Effector CD8-positive, alpha-beta T cell (primary cell): ENCODE measurements around the gene GRAMD4.
A peak's percentile ranks its signal among the peaks of the same experiment; 100 is the strongest.

Experiments used
- DNase-seq: peaks from one replicate; lab custom pipeline; 2025; lab: John Stamatoyannopoulos, UW

The GRAMD4 gene

DNA sequence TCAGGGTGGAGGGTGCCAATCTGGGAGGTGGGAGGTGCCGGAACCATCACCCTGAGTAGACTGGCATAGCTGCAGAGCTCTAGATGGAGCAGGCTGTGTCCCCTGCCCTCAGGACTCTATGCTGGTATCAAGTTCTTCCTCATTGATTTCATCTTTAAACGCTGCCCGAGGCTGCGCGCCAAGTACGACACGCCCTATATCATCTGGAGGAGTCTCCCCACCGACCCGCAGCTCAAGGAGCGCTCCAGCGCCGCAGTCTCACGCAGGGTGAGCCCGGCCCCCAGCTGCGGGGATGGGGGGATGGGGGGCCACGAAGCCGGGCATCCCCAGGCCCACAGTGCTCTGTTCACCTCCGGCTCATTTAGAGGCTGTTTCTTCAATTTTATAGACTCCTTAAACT lies 52.5 kb downstream of the GRAMD4 start:
- DNase-seq = no peak

DNA sequence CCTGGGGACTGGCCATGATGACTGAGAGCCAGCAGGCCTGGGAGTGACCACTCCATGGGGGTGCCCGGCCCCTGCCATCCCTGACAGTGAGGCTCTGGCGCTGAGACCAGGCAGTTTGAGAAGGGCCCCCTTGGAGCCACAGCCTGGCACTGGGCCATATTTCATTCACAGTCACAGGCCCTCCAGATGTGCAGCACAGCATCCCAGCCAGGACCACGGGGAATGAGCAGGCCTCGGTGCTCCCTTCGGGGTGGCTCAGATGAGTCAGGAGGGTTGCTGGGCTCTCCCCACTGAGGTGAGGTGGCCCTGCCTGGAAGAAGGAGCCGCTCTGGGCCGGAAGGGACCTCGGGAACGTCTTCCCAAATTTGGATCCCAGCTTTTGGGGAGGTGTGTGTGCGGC lies 53.0 kb downstream of the GRAMD4 start:
- DNase-seq = no peak

DNA sequence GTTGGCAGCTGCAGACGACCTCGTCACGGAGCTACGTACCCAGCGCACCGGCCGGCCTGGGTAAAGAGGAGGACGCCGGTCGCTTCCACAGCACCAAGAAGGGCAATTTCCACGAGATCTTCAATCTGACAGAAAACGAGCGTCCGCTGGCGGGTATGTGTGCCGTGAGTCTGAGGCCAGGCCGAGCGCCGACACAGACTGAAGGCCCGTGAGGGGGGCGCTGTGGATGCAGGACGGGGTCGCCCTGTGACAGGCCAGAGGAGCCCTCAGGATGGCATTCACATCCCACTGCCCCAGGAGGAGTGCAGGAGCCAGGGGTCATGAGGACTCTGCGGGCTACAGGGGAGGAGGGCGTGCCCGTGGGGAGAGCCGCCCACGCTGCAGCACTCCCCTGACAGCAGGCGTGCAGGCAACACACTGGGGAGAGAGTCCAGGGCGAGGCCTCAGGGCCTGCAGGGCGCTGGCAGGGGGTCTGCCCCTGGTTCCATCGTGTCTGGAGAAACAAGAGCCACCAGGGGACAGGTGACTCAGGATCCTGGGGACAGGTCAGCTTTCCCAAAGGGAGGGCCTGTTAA lies 53.6 kb downstream of the GRAMD4 start:
- DNase-seq = no peak

GRCh38 chr22:46674367-46674781 lies 54.2 kb downstream of the GRAMD4 start:
- peak; percentile 58 for DNase-seq

DNA sequence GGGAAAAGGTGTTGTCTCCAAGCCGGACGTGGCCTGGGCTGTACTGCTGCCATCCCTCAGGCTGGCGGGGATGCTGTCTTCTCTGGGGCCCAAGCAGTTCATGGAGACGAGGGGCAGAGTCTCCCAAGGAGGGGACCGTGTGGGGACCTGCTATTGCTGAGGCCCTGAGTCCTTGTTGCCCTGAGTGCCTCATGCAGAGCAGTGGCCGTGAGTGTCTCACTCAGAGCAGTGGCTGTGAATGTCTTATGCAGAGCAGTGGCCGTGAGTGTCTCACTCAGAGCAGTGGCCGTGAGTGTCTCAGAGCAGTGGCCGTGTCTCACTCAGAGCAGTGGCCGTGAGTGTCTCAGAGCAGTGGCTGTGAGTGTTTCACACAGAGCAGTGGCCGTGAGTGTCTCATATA lies 54.7 kb downstream of the GRAMD4 start:
- no peak for DNase-seq

- no peak for DNase-seq
These were observed 55.3 kb downstream of the GRAMD4 start for GRCh38 chr22:46675479-46675878.

DNA sequence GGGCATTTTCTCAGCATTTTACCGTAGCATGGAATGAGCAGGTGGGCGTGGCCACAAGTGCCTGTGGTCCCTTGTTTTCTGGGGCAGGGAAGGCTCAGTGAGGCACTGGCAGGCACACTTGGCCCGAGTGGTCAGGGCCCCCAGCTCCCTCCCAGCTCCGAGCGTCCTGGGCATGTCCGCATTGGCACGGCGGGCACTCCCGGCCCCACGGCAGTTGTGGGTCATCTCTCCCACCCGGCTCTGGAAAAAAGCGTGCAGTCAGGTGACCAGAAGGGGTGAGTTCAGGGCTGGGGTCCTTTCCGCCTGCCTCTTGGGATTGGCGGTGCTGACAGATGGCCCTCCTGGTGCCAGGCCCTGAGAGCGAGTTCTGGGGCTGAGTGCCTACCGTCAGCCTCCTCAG lies 55.8 kb downstream of the GRAMD4 start:
- DNase-seq = no peak

DNA sequence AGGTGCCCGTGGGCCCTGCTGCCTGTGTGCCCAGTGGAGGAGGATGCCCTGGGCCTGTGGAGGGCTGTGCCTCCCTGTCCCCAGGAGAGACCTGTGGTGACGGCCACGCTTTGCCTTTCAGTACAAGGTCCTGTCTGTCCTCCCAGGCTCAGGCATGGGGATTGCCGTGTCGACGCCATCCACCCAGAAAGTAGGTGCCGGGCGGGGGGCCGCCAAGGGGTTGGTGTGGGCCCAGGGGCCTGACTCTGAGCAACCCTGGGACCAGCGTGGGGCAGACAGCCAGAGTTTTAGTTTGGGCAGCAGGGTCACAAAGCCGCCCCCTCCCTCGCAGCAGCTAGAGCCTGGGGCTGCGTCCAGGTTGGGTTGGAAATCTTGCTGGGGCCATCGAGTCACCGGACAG lies 56.3 kb downstream of the GRAMD4 start:
- DNase-seq = no peak

DNA sequence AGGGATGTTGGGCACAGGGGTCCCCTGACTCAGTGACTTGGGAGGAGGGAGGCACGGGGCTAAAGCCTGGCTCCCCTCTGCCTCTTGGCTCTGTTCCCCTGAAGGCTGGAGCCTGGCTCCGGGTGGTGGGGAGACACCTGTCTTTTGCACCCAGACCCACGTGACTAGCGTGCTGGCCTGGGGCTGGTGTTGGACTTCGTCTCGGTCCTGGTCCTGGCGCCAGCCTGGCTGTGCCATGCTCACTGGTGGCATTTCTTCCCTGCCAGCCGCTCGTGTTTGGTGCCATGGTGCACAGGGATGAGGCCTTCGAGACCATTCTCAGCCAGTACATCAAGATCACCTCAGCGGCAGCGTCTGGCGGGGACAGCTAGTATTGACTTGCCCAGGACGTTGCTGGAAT lies 56.7 kb downstream of the GRAMD4 start:
- DNase-seq = no peak

- no peak for DNase-seq
These were observed 57.3 kb downstream of the GRAMD4 start for GRCh38 chr22:46677323-46678002.

DNA sequence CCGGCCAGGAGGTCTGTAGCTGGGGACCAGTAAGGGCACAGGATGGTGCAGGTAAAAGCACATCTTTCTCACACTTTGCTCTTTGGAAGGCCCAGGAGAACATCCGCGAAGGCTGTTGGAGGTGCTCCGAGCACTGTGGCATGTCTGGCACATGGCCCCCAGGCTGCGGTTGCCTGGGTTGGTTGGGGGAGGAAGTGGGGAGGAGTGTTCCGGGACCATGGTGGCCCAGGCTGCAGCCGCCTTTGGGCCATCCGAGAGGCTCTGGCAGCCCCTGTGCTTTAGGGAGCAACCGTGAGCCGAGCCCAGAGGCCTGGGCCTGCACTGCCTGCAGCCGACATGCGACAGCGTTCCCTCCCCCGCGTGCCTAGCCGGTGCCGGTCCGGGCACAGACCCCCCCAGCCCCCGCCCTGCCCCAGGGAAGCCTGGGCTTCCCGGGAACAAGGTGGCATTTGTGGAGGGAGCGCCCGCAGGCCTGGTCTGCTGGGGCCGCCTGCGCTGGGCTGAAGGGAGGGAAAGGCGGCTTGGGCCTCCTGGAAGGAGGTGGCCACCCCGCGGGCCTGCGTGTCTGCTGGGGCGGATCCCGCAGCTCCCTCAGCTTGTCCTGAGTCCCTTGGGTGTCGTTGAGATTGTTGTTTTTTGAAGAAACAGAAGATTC lies 57.9 kb downstream of the GRAMD4 start:
- DNase-seq = no peak

DNA sequence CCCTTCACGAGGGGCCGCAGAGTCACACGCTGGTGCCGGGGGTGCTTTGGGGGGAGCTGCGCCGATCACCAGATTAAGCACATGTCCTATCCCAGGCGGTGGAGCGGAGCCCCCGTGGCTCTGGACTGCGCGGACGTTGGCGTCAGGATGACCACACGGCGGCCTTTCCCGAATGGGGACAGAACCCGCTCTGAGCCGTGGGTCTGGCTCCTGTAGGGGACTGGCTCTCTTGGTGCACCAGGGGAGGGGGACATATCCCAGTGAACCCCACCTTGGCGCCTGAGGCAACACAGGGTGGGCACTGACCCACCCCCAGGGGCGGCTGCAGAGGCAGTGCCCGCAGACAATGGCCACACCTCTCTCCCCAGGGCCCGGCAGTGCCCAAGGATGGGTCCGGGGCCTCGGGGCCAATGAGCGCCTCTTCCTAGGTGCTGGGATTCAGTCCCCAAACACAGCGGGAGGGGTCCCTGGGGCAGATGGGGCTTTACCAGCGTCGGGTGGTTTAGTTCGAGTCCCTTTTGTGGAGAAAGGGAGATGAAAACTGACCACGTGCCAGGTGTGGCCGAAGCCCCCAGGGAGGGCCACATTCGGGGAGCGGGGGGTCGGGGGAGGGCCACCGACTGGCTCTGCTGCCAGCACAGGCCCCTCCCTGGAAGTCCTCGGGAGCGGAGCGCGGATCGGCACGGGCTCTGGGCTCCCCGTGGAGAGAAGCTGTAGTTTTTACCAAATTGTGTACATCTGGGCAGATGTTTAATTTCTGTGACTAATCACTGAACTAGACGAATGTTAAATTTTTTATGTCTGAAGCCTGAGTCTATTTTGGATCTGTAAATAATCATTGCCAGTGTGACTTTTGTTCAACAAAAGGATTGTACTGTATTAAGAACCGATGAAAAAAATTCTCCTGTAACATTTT lies 58.9 kb downstream of the GRAMD4 start:
- DNase-seq = no peak

GRCh38 chr22:46679706-46680269 lies 59.6 kb downstream of the GRAMD4 start:
- no peak for DNase-seq

DNA sequence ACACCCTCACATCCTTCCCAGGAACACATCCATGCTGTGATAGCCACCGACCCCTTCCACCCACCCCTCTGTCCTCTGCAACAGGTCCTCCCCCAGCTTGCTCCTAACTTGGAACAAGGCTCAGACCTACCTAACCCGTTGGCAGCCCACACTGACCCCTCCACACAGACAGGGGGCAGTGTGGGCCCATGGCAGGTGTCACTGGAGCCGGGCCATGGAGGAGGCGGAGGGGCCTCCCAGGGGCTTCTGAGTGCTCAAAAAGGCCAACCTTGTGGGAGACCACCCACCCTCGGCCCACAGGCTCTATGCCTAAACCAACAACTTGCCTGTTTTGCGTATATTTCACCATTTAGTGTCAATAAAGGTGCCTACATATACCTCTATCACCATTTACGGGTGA lies 60.8 kb downstream of the GRAMD4 start:
- no peak for DNase-seq

GRCh38 chr22:46682011-46682731 lies 62.0 kb downstream of the GRAMD4 start:
- no peak for DNase-seq

DNA sequence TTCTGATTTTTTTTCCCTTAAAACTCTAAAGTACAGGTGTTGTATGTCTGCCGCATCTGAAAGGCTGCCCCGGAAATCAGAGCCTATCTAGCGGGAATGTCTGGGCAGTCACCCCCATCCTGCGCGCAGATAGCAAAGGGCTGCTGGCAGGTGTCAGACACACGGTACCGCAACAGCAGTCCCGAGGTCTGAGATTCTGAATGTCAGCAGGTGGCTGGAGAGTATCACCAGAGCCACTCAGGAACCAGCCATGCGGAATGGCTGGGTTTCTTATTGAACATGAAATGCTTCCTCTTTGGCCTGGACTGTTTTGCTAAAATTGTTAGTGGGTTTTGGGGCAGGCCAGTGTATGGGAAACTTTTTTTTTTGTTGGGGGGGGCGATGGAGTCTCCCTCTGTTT lies 64.5 kb downstream of the GRAMD4 start:
- DNase-seq = no peak

GRCh38 chr22:46686221-46687047 lies 66.2 kb downstream of the GRAMD4 start:
- no peak for DNase-seq

- DNase-seq = no peak
These were observed 66.9 kb downstream of the GRAMD4 start for GRCh38 chr22:46687048-46687444.

DNA sequence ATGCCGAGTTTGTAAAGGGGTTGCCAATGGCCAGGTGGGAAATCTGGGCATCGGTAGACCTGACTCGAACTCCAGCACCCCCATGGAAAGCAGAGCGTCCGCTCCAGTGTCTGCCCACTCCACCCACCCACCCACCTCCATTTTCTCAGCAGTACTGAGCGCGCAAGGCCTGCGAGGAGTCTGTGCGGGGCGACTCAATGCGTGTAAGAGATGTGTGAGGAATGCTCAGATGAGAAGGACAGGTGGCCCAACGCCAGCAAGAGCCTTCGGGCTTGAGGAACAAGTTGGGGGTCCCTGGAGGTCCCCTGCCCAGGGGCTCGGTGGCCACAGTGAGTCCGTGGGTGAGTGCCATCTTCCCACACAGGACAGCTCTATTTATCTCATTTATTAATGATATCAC lies 67.3 kb downstream of the GRAMD4 start:
- no peak for DNase-seq

DNA sequence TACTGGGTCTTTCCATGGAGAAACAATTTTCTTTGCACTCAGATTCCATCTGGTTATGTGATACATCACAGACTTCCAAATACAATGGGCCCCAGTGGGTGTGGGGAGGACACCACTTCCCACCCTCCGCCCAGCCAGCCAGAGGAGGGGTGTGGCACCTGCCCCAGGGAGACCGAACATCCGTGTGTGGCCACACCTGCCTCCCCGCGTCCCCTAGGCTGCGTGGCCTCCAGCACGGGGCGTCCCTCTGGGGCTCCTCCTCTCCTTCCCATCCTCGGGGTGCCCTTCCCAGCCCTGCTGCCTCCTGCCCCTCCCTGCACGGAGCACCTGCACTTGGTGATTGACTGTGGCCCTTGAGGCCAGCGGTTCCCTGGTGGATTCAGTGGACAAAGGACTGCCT lies 68.8 kb downstream of the GRAMD4 start:
- no peak for DNase-seq

- no peak for DNase-seq
These were observed 70.0 kb downstream of the GRAMD4 start for GRCh38 chr22:46690146-46690545.
